Spinal cord (tissue), 10 donors: Measurements from ENCODE around the gene GLYAT. TPM values are rescaled to one million over a fixed set of nuclear protein-coding genes. Genes with fewer than 3 reads are reported as not detected.
A peak's percentile ranks its signal among the peaks of the same experiment; 100 is the strongest.

Source experiments
- DNase-seq, 6 donors: peaks; one replicate each; pipeline versions ENCODE4 v3.0.0 to v3.0.0-alpha.2; 2013 to 2015; ENCODE audit warnings: low spot score in 6 of 6, low read depth in 4 of 6
- H3K27ac ChIP-seq: one replicate; pipeline ENCODE4 v1.5.1; 2013; ENCODE audit warnings: low read depth, low read length, control low read depth
- H3K27me3 ChIP-seq: one replicate; pipeline ENCODE4 v1.6.1; 2013; ENCODE audit warnings: low read length; ENCODE audit not compliant: control insufficient read depth, insufficient read depth
- H3K36me3 ChIP-seq: one replicate; pipeline ENCODE4 v1.6.1; 2013; ENCODE audit warnings: low read length; ENCODE audit not compliant: control insufficient read depth, insufficient read depth
- H3K4me1 ChIP-seq: one replicate; pipeline ENCODE4 v1.6.1; 2013; ENCODE audit warnings: low read length; ENCODE audit not compliant: control insufficient read depth, insufficient read depth
- H3K4me3 ChIP-seq: one replicate; pipeline ENCODE4 v1.5.1; 2013; ENCODE audit warnings: low read depth, low read length, control low read depth
- H3K9me3 ChIP-seq: one replicate; pipeline ENCODE4 v1.6.1; 2013; ENCODE audit warnings: low read length; ENCODE audit not compliant: control insufficient read depth, insufficient read depth
- WGBS: methylation state at CpG from one replicate; pipeline ENCODE4 v1.1.5; 2013; ENCODE audit warnings: missing lambda C conversion rate; ENCODE audit not compliant: insufficient coverage; 5-methylcytosine and 5-hydroxymethylcytosine counted together
- long read RNA-seq, 4 donors: transcript quantifications; one replicate each; lab custom pipeline, GENCODE V29; 2026
- polyA plus RNA-seq, 2 donors: library from polyadenylated mRNA; unstranded; fragments of 120-200 nt; gene quantifications; one replicate each; pipeline ENCODE4 v1.2.1, GENCODE V29; 2013; ENCODE audit not compliant: insufficient read length in 2 of 2
- total RNA-seq, 2 donors: library from RNA; depleted of rRNA in 1 of 2; stranded (reverse); fragments of 120-200 nt in 1 of 2; fragments of >200 nt in 1 of 2; gene quantifications; one replicate each; pipeline versions ENCODE4 v1.2.3 to v1.2.4, GENCODE V29; 2013 to 2014
- donor health status: healthy.

GLYAT gene, protein sequence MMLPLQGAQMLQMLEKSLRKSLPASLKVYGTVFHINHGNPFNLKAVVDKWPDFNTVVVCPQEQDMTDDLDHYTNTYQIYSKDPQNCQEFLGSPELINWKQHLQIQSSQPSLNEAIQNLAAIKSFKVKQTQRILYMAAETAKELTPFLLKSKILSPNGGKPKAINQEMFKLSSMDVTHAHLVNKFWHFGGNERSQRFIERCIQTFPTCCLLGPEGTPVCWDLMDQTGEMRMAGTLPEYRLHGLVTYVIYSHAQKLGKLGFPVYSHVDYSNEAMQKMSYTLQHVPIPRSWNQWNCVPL
- total RNA-seq: under 1 TPM in 1 of 2 donors, not detected in 1; 0.10 TPM
- under 1 TPM; 0.59 TPM for polyA plus RNA-seq
- long read RNA-seq, donor 1: 0 reads
- long read RNA-seq, donor 2: 0 reads
- long read RNA-seq, donor 3: 0 reads
- long read RNA-seq, donor 4: 0 reads

DNA sequence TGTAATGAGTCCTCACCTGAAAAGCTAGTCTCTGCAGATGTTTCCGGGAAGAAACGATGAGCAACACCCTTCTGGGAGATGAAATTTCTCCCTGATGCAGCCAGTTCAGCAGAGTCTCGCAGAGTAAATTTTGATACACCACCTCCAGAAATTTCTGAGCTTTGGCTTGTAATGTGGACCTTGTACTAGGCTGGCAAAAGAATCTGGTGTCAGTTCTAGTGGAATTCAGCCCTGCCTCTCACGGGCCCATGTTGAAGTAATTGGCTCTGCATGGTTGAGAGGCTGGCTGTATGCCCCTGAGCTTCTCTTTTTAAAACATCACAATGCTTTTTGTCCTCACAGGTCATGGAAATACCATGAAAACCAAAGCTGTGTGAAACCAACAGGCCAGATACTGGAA lies at the start of gene GLYAT:
GLYAT (minus strand) TSS at position 125 of the 400 bp plus-strand sequence. CDS start 7,447 bp downstream, outside the sequence.
- no peaks in the 10 kb centered on the region for H3K4me1 ChIP-seq
- 75% methylated on average over 2 of the region's 4 CpGs for WGBS

DNA sequence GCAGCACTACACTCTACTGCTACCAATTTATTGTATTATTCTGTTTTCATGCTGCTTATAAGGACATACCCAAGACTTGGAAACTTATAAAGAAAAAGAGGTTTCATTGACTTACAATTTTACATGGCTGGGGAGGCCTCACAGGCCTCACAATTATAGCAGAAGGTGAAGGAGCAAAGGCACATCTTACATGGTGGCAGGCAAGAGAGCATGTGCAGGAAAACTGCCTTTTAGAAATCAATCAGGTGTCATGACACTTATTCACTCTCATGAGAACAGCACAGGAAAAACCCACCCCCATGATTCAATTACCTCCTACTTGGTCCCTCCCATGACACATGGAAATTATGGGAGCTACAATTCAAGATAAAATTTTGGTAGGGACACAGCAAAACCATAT lies 49.6 kb upstream of the GLYAT start:
- Histone ChIP-seq H3K4me3 (no peak overlapping the region), H3K36me3 (no peaks in the 10 kb centered on the region), H3K27me3 (no peaks in the 10 kb centered on the region), H3K27ac (no peak overlapping the region), H3K4me1 (no peaks in the 10 kb centered on the region), H3K9me3 (no peaks in the 10 kb centered on the region)
- DNase-seq: no peak

More for the DNA sequence above, at the start of gene GLYAT:
- no peak within 1 kb of the TSS for H3K4me3 ChIP-seq
- no peaks in the 10 kb centered on the region for H3K9me3 ChIP-seq
- peak in 1 of 6 donors; percentile 1 for DNase-seq
- no peaks in the 10 kb centered on the region for H3K27me3 ChIP-seq
- no peaks in the 10 kb centered on the region for H3K36me3 ChIP-seq
- no peak within 1 kb of the TSS for H3K27ac ChIP-seq

DNA sequence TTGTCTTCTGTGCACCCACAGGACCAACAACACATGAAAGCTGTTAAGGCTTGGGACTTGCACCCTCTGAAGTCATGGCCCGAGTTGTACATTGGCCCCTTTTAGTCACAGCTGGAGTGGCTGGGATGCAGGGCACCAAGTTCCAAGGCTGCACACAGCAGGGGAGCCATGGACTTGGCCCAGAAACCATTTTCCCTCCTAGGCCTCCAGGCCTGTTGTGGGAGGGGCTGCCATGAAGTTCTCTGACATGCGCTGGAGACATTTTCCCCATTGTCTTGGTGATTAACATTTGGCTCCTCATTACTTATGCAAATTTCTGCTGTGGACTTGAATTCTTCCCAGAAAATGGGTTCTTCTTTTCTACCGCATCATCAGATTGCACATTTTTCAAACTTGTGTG lies 48.8 kb upstream of the GLYAT start:
- no peaks in the 10 kb centered on the region for H3K4me1 ChIP-seq
- no peaks in the 10 kb centered on the region for H3K36me3 ChIP-seq
- no peaks in the 10 kb centered on the region for H3K9me3 ChIP-seq
- no peak overlapping the region for H3K4me3 ChIP-seq
- no peak for DNase-seq
- H3K27me3 ChIP-seq: no peaks in the 10 kb centered on the region
- 91% methylated on average over 3 of the region's 3 CpGs for WGBS
- no peak overlapping the region for H3K27ac ChIP-seq

DNA sequence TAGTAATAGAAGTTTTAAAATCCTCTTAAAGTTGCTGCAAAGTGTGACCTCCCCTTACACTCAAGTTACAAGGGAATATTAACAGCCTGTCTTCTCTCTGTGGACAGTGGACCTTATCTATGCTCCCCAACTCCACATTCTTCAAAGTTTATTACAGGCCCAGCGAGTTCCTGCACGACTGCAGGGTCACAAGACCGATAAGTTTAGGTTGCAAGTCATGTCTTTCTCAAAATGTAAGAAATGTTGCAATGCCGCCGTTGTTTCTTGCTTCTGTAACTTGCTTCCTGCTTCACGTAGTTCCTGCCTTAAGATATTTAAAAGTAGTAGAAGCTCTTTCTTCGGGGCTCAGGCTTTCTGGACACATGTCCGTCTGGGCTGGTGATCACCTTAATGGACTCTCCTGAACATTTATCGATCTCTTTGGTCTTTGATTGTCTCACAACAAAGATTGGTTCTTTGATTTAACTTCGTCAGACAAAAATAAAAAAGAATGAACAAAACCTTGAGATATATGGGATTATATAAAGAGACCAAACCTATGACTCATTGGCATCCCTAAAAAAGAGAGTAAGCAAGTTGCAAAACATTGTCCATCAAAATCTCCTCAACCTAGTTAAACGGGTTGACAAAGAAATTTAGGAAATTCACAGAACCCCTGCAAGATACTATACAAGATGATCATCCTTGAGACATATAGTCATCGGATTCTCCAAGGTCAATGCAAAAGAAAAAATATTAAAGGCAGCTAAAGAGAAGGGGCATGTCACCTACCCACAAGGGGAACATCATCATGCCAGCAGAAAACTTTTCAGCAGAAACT lies 45.4 kb upstream of the GLYAT start:
- no peaks in the 10 kb centered on the region for H3K27me3 ChIP-seq
- no peak for DNase-seq
- H3K4me3 ChIP-seq: no peak overlapping the region
- no peaks in the 10 kb centered on the region for H3K4me1 ChIP-seq
- 73% methylated on average over 4 of the region's 12 CpGs for WGBS
- H3K9me3 ChIP-seq: no peaks in the 10 kb centered on the region
- no peak overlapping the region for H3K27ac ChIP-seq
- H3K36me3 ChIP-seq: no peaks in the 10 kb centered on the region

DNA sequence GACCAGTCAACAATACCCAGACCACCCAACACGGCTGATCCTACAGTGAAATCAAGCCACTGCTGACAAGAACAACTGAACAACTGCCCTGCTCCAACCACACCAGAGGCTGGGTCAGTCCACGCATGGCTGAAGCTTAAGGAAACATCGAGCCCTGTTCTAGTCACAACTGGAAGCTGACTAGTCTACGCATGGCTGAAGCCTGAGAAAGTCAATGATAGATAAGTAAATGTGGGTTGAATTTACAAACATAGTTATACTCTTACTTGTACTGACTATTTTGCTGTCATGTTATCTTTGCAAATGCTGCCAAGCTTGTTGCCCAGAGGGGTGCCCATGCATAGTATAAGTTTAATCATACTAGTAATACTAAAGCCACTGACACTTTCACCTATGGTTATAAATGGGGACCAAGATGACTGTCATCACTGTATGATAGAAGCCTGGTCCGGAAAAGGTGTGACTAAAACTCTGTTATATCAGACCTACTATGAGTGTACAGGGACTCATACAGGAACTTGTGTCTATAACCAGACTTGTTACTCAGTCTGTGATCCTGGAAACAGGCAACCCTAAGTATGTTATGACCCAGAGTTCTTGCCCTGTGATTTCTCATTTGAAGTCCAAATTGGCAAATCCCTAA lies 43.4 kb upstream of the GLYAT start:
- no peak for DNase-seq
- Histone ChIP-seq H3K9me3 (no peaks in the 10 kb centered on the region), H3K27me3 (no peaks in the 10 kb centered on the region), H3K4me1 (no peaks in the 10 kb centered on the region), H3K36me3 (no peaks in the 10 kb centered on the region), H3K27ac (no peak overlapping the region), H3K4me3 (no peak overlapping the region)
- WGBS: 78% methylated on average over 1 of the region's 5 CpGs

DNA sequence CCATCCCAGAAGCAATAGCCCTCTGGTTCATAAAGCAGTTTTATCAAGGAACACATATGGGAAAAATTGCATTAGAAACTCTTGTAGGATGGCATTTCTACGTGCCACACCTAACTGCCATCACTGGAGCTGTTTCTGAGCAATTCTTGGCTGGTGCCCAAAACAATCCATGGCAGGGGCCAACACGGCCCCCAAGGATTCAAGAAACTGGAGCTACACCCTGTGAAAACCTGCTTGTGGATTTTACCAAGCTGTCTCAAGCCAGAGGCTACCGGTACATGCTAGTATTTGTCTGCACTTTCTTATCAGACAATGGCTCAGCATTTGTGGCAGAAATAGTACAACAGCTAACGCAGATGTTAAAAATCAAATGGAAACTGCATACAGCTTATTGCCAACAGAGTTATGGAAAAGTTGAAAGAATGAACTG lies 42.4 kb upstream of the GLYAT start:
- Histone ChIP-seq H3K27me3 (no peaks in the 10 kb centered on the region), H3K4me3 (no peak overlapping the region), H3K9me3 (no peaks in the 10 kb centered on the region), H3K36me3 (no peaks in the 10 kb centered on the region), H3K27ac (no peak overlapping the region), H3K4me1 (no peaks in the 10 kb centered on the region)
- 82% methylated on average over 4 of the region's 4 CpGs for WGBS
- DNase-seq: no peak

DNA sequence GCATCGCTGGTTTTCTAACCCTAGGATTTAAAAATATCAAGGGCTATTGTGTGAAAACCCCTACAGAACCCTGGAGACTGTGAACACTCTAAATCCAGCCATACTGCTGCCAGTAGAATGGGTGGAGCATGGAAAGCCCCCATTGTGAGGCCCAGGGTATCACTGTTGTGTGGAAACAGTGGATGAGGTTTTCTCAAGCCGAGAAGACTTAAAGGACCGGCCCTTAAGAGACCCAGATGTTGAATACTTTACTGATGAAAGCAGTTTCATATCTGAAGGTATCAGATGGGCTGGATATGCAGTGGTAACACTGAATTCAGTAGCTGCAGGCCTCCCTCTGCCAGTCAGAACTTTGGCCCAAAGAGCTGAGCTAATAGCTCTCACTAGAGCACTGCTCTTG lies 41.6 kb upstream of the GLYAT start:
- H3K36me3 ChIP-seq: no peaks in the 10 kb centered on the region
- no peaks in the 10 kb centered on the region for H3K4me1 ChIP-seq
- H3K27me3 ChIP-seq: no peaks in the 10 kb centered on the region
- H3K4me3 ChIP-seq: no peak overlapping the region
- no peaks in the 10 kb centered on the region for H3K9me3 ChIP-seq
- no peak overlapping the region for H3K27ac ChIP-seq
- WGBS: 94% methylated on average over 2 of the region's 3 CpGs
- no peak for DNase-seq

DNA sequence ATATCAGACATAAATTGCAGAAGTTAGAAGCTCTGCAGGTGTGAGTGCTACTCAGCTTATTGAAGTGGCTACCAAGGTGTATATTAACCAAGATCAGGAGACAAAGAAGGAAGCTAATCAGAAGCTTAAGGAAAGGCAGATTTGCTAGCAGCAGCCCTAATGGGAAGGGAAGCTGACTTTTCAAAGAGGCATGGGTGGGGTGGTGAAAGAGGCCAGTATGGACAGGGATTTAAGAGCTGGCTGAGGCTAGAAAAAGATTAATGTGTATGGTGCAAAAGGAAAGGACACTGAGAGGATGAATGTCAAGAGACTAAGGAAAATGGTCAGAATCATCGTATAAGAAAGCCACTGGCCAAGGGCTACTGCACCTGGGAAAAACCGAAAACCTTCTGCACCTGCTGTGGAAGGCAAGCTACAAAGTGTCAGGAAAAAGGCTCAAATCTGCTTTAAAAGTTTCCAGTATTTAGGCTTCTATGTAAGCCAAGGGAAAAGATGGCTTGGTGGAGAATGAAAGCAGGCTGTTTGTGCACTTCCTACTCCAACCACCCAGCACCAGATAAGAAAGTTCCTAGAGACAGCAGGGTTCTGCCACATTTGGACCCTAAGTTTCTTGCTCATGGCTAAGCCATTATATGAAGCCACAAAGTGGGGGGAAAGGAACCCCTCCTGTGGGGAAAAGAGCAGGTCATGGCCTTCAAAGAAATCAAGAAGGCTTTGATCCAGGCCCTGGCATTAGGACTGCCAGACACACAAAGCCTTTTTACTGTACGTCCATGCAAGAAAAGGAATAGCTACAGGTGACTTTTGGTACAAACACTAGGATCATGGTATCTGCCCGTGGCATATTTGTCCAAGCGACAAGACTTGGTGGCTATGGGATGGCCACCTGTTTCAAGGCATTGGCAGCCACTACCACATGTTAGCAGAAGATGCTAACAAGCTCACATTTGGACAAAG lies 40.9 kb upstream of the GLYAT start:
- 91% methylated on average over 4 of the region's 5 CpGs for WGBS
- no peak for DNase-seq
- no peak overlapping the region for H3K4me3 ChIP-seq
- H3K27ac ChIP-seq: no peak overlapping the region
- H3K9me3 ChIP-seq: no peaks in the 10 kb centered on the region
- no peaks in the 10 kb centered on the region for H3K27me3 ChIP-seq
- H3K4me1 ChIP-seq: no peaks in the 10 kb centered on the region
- H3K36me3 ChIP-seq: no peaks in the 10 kb centered on the region

DNA sequence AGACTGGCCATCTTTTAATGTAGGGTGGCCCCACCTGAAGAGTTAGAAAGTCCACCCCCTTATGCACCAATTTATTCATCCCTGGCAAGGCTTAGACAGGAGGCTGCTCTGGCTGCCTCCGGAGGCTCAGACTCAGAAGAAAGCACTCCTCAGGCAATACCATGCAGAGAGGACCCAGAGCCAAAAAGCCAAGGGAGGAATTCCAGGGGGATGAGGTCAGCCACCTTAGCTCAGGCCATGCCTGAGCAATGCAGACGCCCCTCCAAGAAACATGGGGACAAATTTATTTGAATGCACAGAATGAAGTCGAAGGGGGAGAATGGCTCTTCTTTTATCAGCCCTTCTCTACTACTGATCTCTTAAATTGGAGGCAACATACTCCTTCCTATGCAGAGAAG lies 39.7 kb upstream of the GLYAT start:
- Histone ChIP-seq H3K36me3 (no peaks in the 10 kb centered on the region), H3K4me1 (no peaks in the 10 kb centered on the region), H3K9me3 (no peaks in the 10 kb centered on the region), H3K27ac (no peak overlapping the region), H3K4me3 (no peak overlapping the region), H3K27me3 (no peaks in the 10 kb centered on the region)
- DNase-seq: no peak
- WGBS: 90% methylated on average over 2 of the region's 3 CpGs
